Brain pericyte (primary cell): ENCODE data around the gene TMEM207.
A peak's percentile ranks its signal among the peaks of the same experiment; 100 is the strongest.

Experiments
- DNase-seq: peaks from one replicate; pipeline ENCODE4 v3.0.0-alpha.2; 2012; ENCODE audit warnings: low read depth, low spot score

The TMEM207 gene

GRCh38 chr3:190385731-190386688 is 63.7 kb downstream of the TMEM207 start:
- DNase-seq: peak; percentile 55

GRCh38 chr3:190384309-190384756 is 65.4 kb downstream of the TMEM207 start:
- DNase-seq: no peak

- no peak for DNase-seq
These were observed 67.6 kb downstream of the TMEM207 start for GRCh38 chr3:190382082-190382481.

GRCh38 chr3:190381441-190381840 is 68.3 kb downstream of the TMEM207 start:
- no peak for DNase-seq

GRCh38 chr3:190380184-190380583 is 69.5 kb downstream of the TMEM207 start:
- no peak for DNase-seq
